UCSD-AML1 (cell line): ENCODE data around the gene PLEKHH1.

Experiments
- DNase-seq: peaks from one replicate; lab custom pipeline; 2025; ENCODE audit not compliant: unreplicated experiment; lab: John Stamatoyannopoulos, UW

Gene PLEKHH1

DNA sequence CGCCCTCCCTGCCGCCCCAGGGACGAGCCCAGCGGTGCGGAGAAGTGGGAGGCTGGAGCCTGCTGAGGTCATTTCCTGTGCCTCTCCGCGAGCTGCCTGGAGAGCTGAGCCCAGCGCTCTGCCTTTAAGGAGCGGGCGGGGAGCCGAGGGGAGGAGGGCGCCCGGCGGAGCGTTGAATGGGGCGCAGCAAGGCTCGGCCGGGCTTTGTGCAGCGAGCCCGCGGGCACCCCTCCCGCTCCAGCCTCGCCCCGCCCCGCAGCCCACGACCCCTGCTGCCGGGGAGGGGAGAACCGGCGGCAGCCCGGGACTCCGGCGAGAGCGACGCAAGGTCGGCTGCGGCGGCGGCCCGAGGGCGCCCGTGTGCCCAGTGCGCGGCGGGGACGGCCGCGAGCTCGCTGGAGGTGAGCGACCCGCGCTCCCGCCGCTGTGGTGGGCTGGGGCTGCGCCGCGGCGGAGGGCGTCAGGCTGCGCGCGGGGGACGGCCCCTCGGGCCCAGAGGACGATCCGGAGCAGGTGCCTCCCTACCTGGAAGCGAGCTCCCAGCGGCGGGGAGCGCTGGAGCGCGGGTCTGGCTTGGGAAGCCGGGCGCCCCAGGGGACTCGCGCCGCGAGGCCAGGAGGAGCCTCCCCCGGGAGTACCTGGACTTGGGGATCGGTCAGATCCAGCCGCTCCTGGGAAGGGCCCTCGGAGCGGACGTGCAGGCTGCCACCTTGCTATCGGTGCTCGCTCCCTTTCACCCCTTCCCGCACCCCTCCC lies at the start of gene PLEKHH1:
Gene PLEKHH1 (plus strand): TSS at position 293 of the 756 bp plus-strand sequence. CDS start 8,578 bp downstream, outside the sequence.
- peak; percentile 45 for DNase-seq

DNA sequence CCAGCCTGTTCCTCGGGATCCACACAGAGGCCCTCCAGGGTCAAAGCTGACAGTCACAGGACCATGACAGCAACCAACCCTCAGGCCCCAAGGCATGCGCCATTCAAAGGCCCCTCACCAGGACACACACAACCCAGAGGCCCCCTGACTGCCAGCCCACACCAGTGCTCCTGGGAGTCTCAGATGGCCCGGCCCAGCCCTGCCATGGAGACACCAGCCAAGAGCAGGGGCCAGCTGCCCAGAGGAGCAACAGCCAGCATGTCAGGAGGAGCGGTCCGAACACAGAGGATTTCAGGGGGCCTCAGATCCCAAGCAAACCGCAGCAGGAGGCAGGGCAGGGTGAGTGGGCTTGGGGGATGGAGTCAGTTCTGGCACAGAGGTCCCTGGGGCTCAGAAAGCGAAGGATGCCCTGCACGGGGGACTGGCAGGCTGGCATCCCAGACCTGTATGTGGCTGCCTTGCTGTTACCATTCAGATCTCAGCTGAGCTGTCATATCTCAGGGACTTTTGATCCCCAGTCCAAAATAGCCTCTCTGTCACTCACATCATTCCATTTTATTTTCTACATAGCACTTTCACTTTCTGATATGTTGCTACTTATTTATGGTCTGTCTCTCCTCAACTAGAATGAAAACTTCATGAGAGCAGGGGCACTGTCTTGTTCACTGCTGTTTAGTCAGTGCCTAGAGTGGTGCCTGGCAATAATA lies 49.4 kb upstream of the PLEKHH1 start:
- no peak for DNase-seq

- DNase-seq, result peak; percentile 40
Measured at GRCh38 chr14:67485501-67486095, 47.5 kb upstream of the PLEKHH1 start.

- DNase-seq, result no peak
Measured at GRCh38 chr14:67486890-67487289, 46.2 kb upstream of the PLEKHH1 start.

- DNase-seq, result no peak
Measured at GRCh38 chr14:67487332-67487731, 45.8 kb upstream of the PLEKHH1 start.

GRCh38 chr14:67487937-67488893 lies 44.9 kb upstream of the PLEKHH1 start, which contains the start of gene TMEM229B:
TSS of gene TMEM229B (minus strand) at chr14:67488721. CDS start at chr14:67473923, 14,798 bp downstream.
- DNase-seq, result peak; percentile 75

GRCh38 chr14:67490196-67490595 lies 42.9 kb upstream of the PLEKHH1 start:
- DNase-seq, result no peak

- no peak for DNase-seq
Measured at GRCh38 chr14:67491285-67491684, 41.8 kb upstream of the PLEKHH1 start.

GRCh38 chr14:67491741-67492507 lies 41.2 kb upstream of the PLEKHH1 start:
- DNase-seq, result no peak

GRCh38 chr14:67492538-67492937 lies 40.6 kb upstream of the PLEKHH1 start:
- DNase-seq, result no peak

DNA sequence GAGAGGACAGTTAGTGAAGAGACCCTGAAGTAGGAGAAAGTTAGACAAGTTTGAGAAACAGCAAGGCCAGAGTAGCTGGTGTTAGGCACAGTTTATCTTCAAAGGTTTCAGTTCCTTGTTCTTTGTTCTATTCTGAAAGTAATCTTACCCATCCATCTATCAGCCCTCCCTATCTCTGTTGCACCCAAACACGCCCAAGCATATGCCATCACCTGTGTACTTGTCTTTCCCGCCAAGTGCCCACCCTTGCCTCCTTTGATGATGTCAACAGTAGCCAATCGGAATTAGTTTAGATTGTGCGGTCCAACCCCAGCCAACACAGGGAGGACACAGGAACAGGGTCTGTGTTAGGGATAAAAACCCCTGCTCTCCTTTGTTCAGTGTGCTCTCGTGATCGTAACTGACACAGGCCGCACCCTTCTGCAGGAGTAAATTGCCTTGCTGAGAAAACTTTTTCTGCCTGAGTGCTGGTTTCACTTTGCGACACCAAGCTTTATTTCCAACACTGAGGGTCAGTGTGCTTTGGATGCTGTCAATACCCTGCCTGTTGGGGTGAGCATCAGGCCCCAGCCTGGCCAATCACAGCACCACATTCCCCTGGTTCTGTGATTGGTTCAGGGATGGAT lies 39.9 kb upstream of the PLEKHH1 start:
- no peak for DNase-seq

DNA sequence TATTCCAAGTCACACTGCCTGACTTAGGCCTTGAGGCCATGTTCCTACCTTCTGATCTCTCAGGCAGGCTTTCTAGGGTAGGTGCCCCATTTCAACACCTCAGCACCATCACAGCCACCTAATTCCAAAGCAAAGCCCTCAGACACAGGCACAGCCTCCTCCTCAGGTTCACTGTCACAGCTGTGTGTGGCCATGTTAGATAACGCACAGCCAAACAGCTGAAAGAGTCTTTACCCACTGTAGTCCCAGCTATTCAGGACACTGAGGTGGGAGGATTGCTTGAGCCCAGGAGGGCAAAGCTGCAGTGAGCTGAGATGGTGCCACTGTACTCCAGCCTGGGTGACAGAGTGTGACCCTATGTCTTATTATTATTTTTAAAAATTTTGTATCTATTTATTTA lies 37.3 kb upstream of the PLEKHH1 start:
- DNase-seq, result no peak

DNA sequence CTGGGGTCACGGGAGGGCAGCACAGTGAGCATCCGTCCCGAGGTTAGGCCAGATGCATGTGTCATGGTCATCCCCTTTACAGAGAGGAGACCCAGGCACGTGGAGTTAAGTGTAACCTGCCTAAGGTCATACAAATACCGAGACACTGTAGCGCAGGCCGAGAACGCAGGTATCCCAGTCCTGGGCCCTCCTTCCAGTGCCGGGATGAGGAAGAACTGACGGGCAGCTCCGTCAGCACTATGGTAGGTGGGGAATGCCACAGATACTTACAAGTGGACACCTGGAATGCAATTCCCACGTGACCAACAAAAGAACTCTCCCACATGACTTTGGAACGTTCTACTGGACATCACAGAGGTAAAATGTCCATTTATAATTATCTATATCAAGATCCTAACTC lies 35.9 kb upstream of the PLEKHH1 start:
- DNase-seq, result no peak

DNA sequence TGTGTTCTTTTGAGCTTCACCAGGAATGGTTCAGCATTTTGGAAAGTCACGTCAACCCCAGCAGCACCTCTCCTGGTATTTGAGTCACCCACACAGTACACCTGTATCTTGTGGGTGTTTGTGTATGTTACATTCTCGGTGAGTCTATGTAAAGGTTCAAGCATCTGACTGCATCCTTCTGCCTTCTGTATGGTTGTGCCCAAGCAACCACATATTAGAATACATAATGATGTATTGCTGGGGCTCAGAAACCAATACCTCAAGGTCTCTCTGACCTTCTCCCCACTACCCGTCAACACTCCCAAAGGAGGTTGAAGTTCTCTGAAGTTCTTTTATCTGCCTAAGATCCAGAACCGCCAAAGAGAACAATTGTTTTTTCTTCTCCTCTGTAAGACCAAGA lies 35.4 kb upstream of the PLEKHH1 start:
- no peak for DNase-seq

- no peak for DNase-seq
Measured at GRCh38 chr14:67500981-67501380, 32.1 kb upstream of the PLEKHH1 start.

DNA sequence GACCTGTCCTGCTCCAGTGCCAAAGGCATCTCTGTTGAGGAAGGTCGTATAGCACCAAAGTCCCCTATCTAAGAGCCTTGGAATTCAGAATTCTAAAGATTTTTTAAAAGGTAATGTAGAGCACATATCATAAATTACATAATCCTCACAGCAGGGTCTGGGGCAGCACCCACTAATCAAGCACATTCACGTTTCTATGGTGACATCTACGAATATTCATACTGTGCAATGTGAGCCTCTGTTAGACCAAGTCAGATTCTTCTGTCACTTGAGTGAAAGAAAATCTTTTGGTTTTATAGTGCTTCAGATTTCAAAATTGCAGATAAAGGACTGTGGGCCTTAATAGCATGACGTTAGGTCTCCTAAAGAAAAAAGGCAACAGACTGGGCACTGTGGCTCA lies 31.4 kb upstream of the PLEKHH1 start:
- DNase-seq, result no peak

- DNase-seq, result no peak
Measured at GRCh38 chr14:67502867-67503266, 30.2 kb upstream of the PLEKHH1 start.

- DNase-seq, result no peak
Measured at GRCh38 chr14:67503331-67503730, 29.8 kb upstream of the PLEKHH1 start.

DNA sequence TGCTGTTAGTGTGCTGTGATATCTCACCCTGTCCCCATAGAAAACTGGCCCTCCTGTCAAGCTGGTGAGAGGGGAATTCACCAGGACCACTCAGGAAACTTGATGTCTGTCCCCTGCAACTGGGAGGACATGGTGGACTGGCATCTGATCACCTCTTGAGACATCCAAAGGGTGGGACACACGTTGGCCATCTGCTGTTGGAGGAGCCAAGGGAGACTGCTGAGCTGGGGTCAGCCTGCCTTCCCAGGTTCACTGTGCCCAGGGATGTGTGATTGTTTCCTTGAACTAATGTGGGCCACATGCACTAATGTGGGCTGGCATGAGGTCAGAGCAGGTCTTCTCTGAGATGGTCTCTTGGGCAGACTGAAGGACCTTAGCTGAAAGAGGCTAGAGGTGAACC lies 27.8 kb upstream of the PLEKHH1 start:
- DNase-seq, result no peak

- DNase-seq, result no peak
Measured at GRCh38 chr14:67508956-67509355, 24.1 kb upstream of the PLEKHH1 start.
